HL-60 (cell line): ENCODE results near the gene LCE3A.

Experiments used
- CTCF ChIP-seq: IDR thresholded peaks from one replicate; pipeline ENCODE4 v1.5.1; 2011; ENCODE audit warnings: low read length, control low read depth, inconsistent platforms; ENCODE audit not compliant: insufficient read depth
- POLR2AphosphoS5 ChIP-seq: IDR thresholded peaks from 2 replicates; pipeline ENCODE4 v1.6.1; 2012; ENCODE audit warnings: low read depth
- REST ChIP-seq: IDR thresholded peaks from 2 replicates; pipeline ENCODE4 v1.6.1; 2012; ENCODE audit warnings: low read depth; ENCODE audit not compliant: insufficient replicate concordance
- SPI1 ChIP-seq: IDR thresholded peaks from 2 replicates; pipeline ENCODE4 v1.6.1; 2012; ENCODE audit warnings: low read depth, mild to moderate bottlenecking, borderline replicate concordance

- TF ChIP-seq CTCF: no peak
- TF ChIP-seq POLR2AphosphoS5: no peak
- TF ChIP-seq REST: no peak
- TF ChIP-seq SPI1: no peak
These were observed 17.4 kb upstream of the LCE3A start for GRCh38 chr1:152640351-152640750.
